ENCODE measurements around the gene PIK3C2G. TPM values are rescaled to one million over a fixed set of nuclear protein-coding genes. Genes with fewer than 3 reads are reported as not detected.

The PIK3C2G gene
- total RNA-seq, 2 experiments from 2014 or later, result not detected

DNA sequence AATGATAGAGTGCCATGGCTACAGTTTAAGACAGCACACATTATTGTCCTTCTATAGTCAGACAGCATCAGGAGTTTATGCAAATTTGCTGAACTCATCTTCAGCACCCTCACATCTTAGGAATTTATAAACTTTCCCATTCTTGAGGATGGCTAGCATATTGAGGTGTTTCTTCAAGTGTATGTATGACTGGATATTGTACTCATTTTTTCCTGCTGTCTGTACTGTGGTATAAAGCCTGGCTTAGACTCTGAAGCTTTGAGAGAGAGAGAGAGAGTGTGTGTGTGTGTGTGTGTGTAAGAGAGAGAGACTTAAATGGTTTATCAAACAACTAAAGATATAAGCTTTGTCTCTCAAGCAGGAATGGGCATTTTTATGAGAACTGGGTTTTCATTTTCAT lies 161.6 kb downstream of the PIK3C2G start:
- H3K4me1 Mint-ChIP-seq, result no peaks in the 10 kb centered on the region
- no peak overlapping the region for H3K27ac Mint-ChIP-seq
- H3K9me3 Mint-ChIP-seq (ENCODE audit: low read depth), result no peaks in the 10 kb centered on the region
- no peaks in the 10 kb centered on the region for H3K27me3 Mint-ChIP-seq
- H3K36me3 Mint-ChIP-seq, result no peaks in the 10 kb centered on the region
- no peak for ATAC-seq
- CTCF ChIA-PET, result no interaction called here
- no peak for DNase-seq
- no peak overlapping the region for H3K4me3 Mint-ChIP-seq

DNA sequence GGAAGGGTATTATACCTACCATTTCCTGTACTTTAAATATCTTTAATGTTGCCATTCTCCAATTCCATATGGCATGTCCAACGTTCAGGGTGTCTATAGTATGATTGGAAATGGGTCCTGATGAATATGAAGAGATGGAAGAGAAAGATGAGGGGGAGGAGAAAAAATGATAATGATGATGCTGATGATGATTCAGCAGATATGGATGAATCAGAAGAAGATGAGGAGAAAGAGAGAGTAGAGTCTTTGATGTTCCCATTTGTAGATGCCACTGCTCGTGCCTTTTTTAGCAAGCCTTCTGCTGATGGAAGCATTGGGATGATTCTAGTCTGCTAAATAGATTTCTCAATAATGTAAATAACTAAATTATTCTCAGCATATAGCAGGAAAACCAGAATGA lies 163.5 kb downstream of the PIK3C2G start:
- CTCF ChIA-PET, result no interaction called here
- H3K4me1 Mint-ChIP-seq, result no peaks in the 10 kb centered on the region
- no peak overlapping the region for H3K4me3 Mint-ChIP-seq
- H3K9me3 Mint-ChIP-seq (ENCODE audit: low read depth), result peaks cover 2% of the 10 kb centered on the region
- no peak for ATAC-seq
- H3K27ac Mint-ChIP-seq, result no peak overlapping the region
- no peak for DNase-seq
- no peaks in the 10 kb centered on the region for H3K36me3 Mint-ChIP-seq
- H3K27me3 Mint-ChIP-seq, result no peaks in the 10 kb centered on the region

DNA sequence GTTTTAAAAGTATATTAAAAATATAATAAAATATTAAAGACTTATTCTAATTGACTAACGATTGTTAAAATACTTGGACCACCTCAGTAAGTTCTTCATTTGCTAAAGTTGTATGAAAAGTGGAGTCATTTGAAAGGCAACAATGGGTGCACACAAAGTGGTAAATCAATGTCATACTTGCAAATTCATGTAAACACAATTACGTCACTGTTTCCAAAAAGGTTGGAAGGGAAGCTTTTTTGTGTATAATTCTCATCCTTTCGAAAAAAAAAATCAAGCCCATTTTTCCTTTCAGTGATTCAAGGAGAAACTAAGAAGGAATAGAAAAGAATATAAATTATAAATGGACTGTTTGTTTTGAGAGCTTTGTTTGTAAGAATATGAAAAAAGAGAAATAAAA lies 166.2 kb downstream of the PIK3C2G start:
- Mint-ChIP-seq H3K4me1 (no peaks in the 10 kb centered on the region), H3K27ac (no peak overlapping the region), H3K4me3 (no peak overlapping the region), H3K9me3 (ENCODE audit: low read depth) (peaks cover 2% of the 10 kb centered on the region), H3K36me3 (no peaks in the 10 kb centered on the region), H3K27me3 (no peaks in the 10 kb centered on the region)
- CTCF ChIA-PET, result no interaction called here
- DNase-seq (no peak), ATAC-seq (no peak)

- no peaks in the 10 kb centered on the region for H3K27me3 Mint-ChIP-seq
- H3K4me1 Mint-ChIP-seq, result no peaks in the 10 kb centered on the region
- DNase-seq (no peak), ATAC-seq (no peak)
- peaks cover 2% of the 10 kb centered on the region for H3K9me3 Mint-ChIP-seq (ENCODE audit: low read depth)
- CTCF ChIA-PET, result interaction anchor here (0.6 kb wide), 1 partner anchor 90 kb away, joined by 3 read pairs; no protein-coding TSS in a partner anchor
- no peak overlapping the region for H3K4me3 Mint-ChIP-seq
- H3K27ac Mint-ChIP-seq, result no peak overlapping the region
- no peaks in the 10 kb centered on the region for H3K36me3 Mint-ChIP-seq
These were observed 167.1 kb downstream of the PIK3C2G start for GRCh38 chr12:18428416-18428815.

GRCh38 chr12:18429366-18429765 lies 168.0 kb downstream of the PIK3C2G start:
- Mint-ChIP-seq H3K4me3 (no peak overlapping the region), H3K27ac (no peak overlapping the region), H3K27me3 (no peaks in the 10 kb centered on the region), H3K4me1 (no peaks in the 10 kb centered on the region), H3K36me3 (no peaks in the 10 kb centered on the region), H3K9me3 (ENCODE audit: low read depth) (peaks cover 2% of the 10 kb centered on the region)
- CTCF ChIA-PET, result no interaction called here
- DNase-seq (no peak), ATAC-seq (no peak)

DNA sequence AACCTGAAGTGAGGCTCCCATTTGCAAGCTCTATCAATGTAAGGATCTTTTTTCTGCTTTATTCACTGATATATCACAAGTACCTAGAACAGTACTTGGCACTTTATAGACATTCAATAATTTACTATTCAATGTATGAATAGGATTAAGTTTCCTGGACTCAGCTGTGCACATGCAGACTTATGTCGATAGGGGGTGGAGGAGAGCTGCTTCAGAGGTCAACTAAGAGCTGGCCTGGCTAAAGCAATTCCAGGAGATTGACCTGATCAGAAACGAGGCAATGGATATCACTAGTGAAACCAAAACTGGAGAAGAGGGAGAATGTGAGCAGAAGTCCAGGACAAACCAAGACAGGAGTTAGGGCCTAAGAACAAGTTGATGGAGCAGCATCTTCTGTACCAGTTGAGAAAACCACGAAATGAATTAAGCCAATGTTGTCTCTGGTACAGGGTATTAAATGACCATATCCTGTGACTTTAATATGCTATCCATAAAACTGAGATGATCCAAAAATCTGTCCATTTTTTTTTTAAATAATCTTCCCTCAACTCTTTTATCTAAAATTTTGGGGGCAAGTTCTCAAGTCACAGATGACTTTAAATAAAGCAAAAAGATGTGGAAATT lies 169.2 kb downstream of the PIK3C2G start:
- Mint-ChIP-seq H3K27me3 (no peaks in the 10 kb centered on the region), H3K4me3 (no peak overlapping the region), H3K36me3 (no peaks in the 10 kb centered on the region), H3K27ac (no peak overlapping the region), H3K4me1 (no peaks in the 10 kb centered on the region), H3K9me3 (ENCODE audit: low read depth) (peaks cover 2% of the 10 kb centered on the region)
- CTCF ChIA-PET, result no interaction called here
- DNase-seq (no peak), ATAC-seq (no peak)

- no peak for ATAC-seq
- H3K4me3 Mint-ChIP-seq, result no peak overlapping the region
- CTCF ChIA-PET, result no interaction called here
These were observed 170.5 kb downstream of the PIK3C2G start for GRCh38 chr12:18431771-18432170.

DNA sequence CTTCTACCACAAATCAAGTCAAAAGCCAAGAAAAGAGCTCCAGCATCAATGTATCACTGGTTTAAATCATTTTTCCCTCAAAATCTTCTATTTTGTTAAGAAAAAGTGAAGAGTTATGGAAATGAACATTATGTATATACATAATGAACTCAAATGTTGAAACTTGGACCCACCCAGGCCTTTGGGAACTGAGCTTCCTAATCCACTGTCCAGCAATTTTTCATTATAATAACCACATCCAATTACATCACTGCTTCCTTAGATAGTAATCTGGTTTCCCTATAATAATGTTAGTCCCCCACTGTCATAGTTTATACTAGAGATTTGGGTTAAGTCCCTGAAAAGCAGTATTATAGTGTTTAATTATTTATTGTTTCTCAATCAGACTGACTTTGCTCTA lies 170.9 kb downstream of the PIK3C2G start:
- Mint-ChIP-seq H3K4me3 (no peak overlapping the region), H3K27me3 (no peaks in the 10 kb centered on the region), H3K36me3 (no peaks in the 10 kb centered on the region), H3K27ac (no peak overlapping the region), H3K4me1 (no peaks in the 10 kb centered on the region), H3K9me3 (ENCODE audit: low read depth) (peaks cover 2% of the 10 kb centered on the region)
- ATAC-seq (no peak), DNase-seq (no peak)
- CTCF ChIA-PET, result no interaction called here

More at GRCh38 chr12:18431771-18432170, 170.5 kb downstream of the PIK3C2G start:
- no peaks in the 10 kb centered on the region for H3K36me3 Mint-ChIP-seq
- no peaks in the 10 kb centered on the region for H3K27me3 Mint-ChIP-seq
- peaks cover 2% of the 10 kb centered on the region for H3K9me3 Mint-ChIP-seq (ENCODE audit: low read depth)
- no peak overlapping the region for H3K27ac Mint-ChIP-seq
- no peaks in the 10 kb centered on the region for H3K4me1 Mint-ChIP-seq
- no peak for DNase-seq

DNA sequence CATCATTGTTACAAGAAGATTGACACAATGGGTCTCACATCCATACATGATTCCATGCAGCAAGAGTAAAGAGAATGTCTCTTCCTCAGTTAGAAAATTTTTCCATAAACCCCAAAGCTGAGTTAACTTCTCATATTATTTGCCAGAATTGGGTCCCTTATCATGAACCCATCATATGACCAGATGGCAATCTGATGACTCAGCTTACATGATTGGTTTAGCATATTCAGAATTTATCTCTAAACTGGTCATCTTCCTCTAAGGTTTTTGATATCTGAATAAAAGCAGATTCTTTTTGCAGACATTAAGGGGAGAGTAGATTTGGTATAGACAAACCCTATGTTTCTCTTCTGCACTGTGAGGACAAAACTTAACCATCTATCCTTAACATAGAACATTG lies 174.9 kb downstream of the PIK3C2G start:
- H3K9me3 Mint-ChIP-seq (ENCODE audit: low read depth), result no peaks in the 10 kb centered on the region
- no peak overlapping the region for H3K27ac Mint-ChIP-seq
- H3K27me3 Mint-ChIP-seq, result no peaks in the 10 kb centered on the region
- H3K36me3 Mint-ChIP-seq, result no peaks in the 10 kb centered on the region
- CTCF ChIA-PET, result interaction anchor here (0.7 kb wide), 1 partner anchor 36 kb away, joined by 3 read pairs; no protein-coding TSS in a partner anchor
- no peak for DNase-seq
- no peak overlapping the region for H3K4me3 Mint-ChIP-seq
- H3K4me1 Mint-ChIP-seq, result no peaks in the 10 kb centered on the region
- no peak for ATAC-seq

DNA sequence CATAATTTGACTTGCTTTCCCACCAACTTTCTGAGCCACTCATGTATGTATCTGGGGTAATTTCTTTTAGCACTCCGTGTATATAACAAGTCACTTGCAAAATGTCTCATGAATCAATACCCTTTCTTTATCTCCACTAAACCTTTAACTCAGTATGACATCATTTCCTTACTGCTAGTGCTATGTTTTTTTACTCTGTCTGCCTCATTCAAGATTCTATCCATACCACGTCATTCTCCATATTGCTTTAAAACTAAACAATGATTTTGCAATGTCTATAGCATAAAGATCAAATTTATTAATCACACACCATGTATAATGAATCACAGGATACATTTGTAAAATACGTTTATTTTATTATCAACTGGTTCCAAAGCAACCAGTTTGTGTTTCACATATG lies 178.2 kb downstream of the PIK3C2G start:
- no peak for ATAC-seq
- no peaks in the 10 kb centered on the region for H3K36me3 Mint-ChIP-seq

GRCh38 chr12:18443768-18444437 lies 182.6 kb downstream of the PIK3C2G start:
- ATAC-seq, result no peak
- Mint-ChIP-seq H3K9me3 (ENCODE audit: low read depth) (peaks cover 4% of the 10 kb centered on the region), H3K27me3 (no peaks in the 10 kb centered on the region)

More for the DNA sequence above, 178.2 kb downstream of the PIK3C2G start:
- DNase-seq, result no peak
- Mint-ChIP-seq H3K4me1 (no peaks in the 10 kb centered on the region), H3K27me3 (no peaks in the 10 kb centered on the region), H3K27ac (no peak overlapping the region), H3K9me3 (ENCODE audit: low read depth) (peaks cover 2% of the 10 kb centered on the region), H3K4me3 (no peak overlapping the region)
- CTCF ChIA-PET, result no interaction called here

GRCh38 chr12:18446061-18446644 lies 184.8 kb downstream of the PIK3C2G start:
- Mint-ChIP-seq H3K4me3 (no peak overlapping the region), H3K27ac (no peak overlapping the region), H3K4me1 (no peaks in the 10 kb centered on the region), H3K27me3 (no peaks in the 10 kb centered on the region), H3K36me3 (no peaks in the 10 kb centered on the region), H3K9me3 (ENCODE audit: low read depth) (peaks cover 4% of the 10 kb centered on the region)
- ATAC-seq, result no peak
- DNase-seq, result no peak
- CTCF ChIA-PET, result no interaction called here

More at GRCh38 chr12:18443768-18444437, 182.6 kb downstream of the PIK3C2G start:
- no peak for DNase-seq
- H3K4me1 Mint-ChIP-seq, result no peaks in the 10 kb centered on the region
- CTCF ChIA-PET, result no interaction called here
- H3K4me3 Mint-ChIP-seq, result no peak overlapping the region
- H3K27ac Mint-ChIP-seq, result no peak overlapping the region
- H3K36me3 Mint-ChIP-seq, result no peaks in the 10 kb centered on the region

DNA sequence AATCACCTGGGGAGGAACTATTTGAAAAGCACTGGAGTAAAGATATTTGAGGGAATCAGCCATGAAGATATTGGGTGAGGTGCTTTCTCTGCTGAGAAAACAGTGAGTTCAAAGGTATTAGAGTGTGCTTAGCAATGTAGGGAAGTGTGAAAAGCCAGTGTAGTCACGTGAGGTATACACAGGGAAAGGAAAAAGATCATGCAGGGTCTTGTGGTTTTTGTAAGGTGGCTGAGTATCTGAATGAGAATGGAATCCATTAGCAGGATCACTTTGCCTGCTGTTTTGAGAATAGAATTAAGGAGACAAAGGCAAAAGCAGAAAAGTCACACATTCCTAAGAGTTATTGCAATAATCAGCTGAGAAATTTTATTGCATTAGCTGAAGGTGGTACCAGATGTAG lies 193.0 kb downstream of the PIK3C2G start:
- ATAC-seq, result no peak
- CTCF ChIA-PET, result no interaction called here

DNA sequence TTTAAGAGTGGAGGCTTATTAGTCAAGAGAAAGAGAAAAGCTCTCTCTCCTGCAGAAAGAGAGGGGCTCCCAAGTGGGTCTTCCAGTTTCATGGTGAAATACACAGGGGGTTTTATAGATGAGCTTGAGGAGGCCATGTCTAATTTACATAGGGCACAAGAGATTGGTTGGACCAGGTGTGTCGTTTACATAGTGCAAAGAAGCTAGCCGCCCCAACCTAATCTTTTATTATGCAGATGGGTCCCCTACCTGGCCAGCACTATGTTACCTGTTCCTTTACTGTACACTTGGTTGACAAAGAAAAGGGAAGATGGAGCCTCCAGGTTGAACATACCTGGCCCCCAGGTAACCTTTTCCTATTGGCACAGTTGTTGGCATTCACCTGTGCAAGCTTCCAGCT lies 195.0 kb downstream of the PIK3C2G start:
- DNase-seq, result no peak
- no peak for ATAC-seq
- CTCF ChIA-PET, result no interaction called here
- H3K36me3 Mint-ChIP-seq, result no peaks in the 10 kb centered on the region
- H3K27me3 Mint-ChIP-seq, result no peaks in the 10 kb centered on the region
- H3K4me3 Mint-ChIP-seq, result no peak overlapping the region
- peaks cover 2% of the 10 kb centered on the region for H3K9me3 Mint-ChIP-seq (ENCODE audit: low read depth)
- no peaks in the 10 kb centered on the region for H3K4me1 Mint-ChIP-seq
- H3K27ac Mint-ChIP-seq, result no peak overlapping the region

More for the DNA sequence above, 193.0 kb downstream of the PIK3C2G start:
- no peaks in the 10 kb centered on the region for H3K36me3 Mint-ChIP-seq
- DNase-seq, result no peak
- H3K9me3 Mint-ChIP-seq (ENCODE audit: low read depth), result peaks cover 3% of the 10 kb centered on the region
- no peaks in the 10 kb centered on the region for H3K27me3 Mint-ChIP-seq
- no peak overlapping the region for H3K27ac Mint-ChIP-seq
- H3K4me1 Mint-ChIP-seq, result no peaks in the 10 kb centered on the region
- H3K4me3 Mint-ChIP-seq, result no peak overlapping the region
